ENCODE measurements around the gene SLC7A7.
"Not testable (repeated sequence)": the region's sequence is repeated elsewhere in the genome, so short reads cannot be mapped to it uniquely, and the experiment has no call there.

SLC7A7 gene

DNA sequence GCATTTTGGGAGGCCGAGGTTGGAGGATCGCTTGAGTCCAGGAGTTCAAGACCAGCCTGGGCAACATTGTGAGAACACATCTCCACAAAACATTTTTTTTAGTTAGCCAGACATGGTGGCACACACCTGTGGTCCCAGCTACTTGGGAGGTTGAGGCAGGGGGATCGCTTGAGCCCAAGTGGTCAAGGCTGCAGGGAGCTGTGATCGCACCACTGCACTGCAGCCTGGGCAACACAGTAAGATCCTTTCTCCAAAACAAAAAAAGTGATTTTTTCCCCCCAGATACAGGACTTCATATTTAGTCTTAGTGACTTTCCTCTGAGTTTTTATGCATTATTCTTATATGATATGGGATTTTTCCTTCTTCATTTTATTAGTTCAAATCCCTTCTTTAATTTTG lies 28.6 kb downstream of the SLC7A7 start:
- DNase-seq = no peak

DNA sequence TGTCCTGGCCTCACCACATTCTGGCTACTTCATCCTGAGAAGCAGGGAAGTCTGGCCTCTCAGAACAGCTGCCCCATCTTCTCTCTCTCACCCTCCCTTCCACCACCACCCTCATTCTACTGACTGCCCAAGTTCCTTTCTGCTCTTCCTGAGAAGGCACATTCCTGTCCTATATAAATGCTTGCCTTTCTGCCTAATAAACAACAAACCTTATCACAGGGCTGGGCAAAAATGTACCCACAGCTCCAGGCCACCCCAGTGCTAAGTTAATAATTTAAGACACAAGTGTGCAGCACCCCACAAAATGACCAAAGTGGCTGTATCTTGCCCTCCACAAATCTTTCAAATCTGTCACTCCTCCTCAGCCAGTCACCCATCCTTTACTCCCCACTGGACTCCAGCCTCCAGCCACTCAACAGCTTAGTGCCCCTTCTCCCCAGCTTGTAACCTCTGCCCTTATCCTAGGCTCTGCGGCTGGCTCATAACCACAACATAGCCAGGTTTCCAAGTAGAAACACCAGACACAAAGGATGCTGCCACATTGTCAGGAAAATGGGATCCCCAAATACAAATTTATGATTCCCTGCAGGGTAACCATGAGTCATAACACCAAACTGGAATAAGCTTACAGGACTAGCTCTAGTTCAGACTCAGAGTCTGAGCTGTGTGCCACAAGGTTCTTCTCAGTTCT lies 33.8 kb downstream of the SLC7A7 start:
- no peak for DNase-seq

DNA sequence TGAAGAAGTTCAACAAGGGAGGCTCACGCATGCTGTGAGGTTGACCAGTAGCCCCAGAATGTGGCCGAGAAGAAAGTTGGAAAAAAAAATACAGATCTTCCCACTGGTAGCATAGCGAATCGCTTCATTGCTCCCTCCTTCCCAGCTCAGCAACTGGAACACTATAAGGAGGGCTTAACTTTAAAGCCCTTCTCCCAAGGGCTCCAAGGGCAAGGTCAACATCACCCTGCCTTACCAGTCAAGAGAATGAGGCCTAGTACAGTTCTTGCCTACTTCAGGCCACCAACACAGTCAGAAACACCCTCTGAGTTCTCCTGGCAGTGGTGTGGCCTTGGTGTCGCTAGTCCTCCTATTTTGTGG lies 34.3 kb downstream of the SLC7A7 start:
- no peak for DNase-seq

DNA sequence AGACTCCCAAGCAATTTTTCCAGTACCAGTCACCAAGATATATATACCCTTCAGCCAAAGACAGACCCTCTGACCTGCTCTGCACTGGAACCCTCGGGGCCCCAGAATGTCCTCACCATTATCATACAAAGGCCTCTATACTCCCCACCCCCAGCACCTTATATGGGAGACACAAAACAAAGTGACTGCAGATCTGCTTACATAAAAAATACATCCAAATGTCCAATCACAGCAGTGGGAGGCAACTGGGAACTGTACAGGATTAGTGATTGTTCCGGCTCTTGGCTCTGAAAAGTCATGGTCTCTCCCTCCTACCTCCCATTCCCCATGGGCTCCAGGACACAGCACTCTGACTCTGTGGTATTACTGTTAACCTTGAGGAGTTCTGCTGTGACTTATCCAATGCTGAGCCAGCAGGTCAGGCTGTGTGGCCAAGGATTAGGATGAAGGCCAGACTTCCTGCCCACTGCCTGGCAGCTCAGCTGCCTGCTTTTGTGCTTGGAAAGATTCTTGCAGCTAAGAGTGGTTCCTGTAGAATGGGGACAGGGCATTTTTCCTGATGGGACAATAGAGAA lies 35.0 kb downstream of the SLC7A7 start:
- no peak for DNase-seq

DNA sequence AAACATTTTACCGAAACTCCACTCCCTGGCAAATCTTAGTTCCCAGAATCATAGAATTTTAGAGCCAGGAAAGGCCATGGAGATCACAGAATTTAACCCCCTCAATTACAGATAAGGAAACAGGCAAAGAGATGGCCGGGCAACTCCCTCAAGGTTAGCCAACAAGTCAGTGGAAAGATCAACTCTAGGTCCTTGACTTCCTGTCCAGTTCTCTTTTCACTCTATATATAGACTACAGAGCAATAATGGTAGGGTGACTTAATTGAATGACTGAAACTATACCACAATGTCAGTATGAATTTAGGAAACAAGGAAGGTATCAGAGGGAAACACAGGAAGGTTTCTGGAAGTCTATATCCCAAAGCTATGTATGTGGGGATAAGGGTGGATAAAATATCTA lies 37.2 kb downstream of the SLC7A7 start:
- DNase-seq = no peak

DNA sequence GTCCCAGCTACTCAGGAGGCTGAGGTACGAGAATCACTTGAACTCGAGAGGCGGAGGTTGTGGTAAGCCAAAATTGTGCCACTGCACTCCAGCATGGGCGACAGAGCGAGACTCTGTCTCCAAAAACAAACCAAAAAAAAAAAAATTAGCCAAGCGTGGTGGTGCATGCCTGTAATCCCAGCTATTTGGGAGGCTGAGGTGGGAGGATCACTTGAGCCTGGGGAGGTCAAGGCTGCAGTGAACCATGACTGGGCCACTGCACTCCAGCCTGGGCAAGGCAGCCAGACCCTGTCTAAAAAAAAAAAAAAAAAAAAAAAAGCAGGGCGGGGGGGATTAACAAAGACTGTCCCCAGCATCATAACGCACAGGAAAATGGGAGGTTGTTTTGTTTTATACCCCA lies 38.4 kb downstream of the SLC7A7 start:
- not testable (repeated sequence) for DNase-seq

DNA sequence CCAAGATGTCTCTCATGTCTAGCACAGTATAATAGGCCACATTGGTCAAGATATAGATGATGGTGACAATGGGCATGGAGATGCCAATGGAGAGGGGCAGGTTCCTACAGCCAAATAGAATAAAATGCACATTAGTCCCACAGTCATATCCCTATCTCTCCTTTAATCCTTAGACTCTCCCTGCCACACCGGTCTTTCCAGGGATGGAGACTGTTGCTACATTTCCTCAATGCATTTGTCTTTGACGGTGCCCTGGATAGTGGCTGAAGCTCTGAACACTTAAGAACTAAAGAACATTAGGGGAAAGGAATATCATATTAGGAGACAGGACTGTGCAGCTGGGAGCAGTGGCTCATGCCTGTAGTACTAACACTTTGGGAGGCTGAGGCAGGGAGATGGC lies 39.0 kb downstream of the SLC7A7 start:
- DNase-seq = no peak

DNA sequence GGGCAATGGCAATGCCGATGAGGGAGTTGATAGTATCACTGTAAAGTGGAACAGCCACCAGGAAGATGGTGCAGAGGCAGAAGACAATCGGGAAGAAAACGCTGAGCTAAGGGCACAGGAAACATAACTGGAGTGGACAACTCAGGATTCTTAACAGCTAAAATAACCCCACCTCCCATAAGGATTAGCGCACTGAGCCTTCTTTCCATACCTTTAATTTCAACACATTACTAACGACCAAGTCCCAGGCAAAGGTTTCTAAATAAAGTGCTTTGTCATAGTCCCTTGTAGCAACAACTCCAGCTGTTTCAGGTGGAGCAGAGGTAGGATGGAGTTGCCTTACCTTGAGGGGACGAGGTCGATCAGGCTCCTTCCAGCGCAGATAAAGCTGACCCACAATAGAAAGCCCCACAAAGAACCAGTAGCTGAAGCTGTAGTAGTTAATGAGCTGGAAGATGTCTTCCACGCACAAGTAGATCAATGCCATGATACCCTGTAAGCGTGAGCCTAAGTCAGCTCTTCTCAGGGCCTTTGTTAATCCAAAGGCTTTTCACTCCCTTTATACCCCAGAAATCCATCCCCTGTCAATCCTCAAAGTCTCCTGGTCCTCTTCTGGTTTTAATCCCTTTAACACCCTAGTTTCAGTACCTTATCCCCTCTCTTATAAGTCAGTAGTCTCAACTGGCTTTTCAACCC lies 41.1 kb downstream of the SLC7A7 start:
- no peak for DNase-seq

DNA sequence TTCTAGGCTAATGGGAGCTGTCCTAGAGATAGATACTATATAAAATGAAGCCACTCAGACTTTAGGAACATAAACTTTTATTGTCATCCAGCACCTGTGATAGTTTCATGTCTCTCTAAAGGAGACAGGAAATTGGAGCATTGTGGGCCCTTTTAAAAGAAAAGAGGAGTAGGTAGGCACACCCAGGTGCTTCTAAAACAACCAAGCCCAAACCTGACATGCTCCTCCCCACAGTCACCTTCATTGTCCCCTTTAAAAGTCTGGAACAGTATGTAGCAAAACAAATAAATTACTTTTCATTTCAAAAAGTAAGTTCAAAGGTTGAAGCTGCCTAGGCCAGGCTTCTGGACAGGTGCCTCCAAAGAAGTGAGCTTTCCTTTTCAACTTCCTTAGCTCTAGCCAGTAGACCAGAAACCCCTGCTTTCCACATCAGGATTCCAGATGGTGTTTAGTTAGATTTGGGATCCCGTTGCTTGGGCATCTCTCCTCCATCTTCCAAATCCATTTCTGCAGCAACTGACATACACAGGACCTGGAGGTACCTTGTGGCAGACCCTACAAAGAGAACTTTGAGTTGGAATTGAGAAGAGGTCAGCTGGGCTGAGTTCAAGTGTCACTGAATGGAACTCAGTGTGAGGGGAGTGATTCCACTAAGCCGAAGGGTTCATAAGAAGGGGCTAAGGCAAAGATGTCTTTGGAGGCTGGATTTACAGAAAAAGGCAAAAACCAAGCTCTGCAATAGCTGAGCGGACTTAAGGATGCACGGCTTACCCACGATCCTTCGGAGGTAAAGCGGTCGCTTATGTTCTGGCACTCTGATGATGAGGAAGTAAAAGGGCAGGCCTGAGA lies 41.8 kb downstream of the SLC7A7 start:
- DNase-seq = no peak

DNA sequence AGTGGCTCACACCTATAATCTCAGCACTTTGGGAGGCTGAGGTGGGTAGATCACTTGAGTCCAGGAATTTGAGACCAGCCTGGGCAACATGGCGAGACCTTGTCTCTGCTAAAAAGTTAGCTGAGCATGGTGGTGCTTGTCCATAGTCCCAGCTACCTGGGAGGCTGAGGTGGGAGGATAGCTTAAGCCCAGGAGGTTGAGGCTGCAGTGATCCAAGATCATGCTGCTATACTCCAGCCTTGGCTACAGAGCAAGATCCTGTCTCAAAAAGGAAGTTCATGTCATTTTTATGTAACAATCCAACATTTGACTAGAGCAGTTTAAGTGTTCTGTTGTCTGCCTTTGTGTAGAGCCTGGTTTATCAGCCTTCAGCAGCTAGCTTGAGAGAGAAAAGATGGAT lies 42.5 kb downstream of the SLC7A7 start:
- DNase-seq = no peak

DNA sequence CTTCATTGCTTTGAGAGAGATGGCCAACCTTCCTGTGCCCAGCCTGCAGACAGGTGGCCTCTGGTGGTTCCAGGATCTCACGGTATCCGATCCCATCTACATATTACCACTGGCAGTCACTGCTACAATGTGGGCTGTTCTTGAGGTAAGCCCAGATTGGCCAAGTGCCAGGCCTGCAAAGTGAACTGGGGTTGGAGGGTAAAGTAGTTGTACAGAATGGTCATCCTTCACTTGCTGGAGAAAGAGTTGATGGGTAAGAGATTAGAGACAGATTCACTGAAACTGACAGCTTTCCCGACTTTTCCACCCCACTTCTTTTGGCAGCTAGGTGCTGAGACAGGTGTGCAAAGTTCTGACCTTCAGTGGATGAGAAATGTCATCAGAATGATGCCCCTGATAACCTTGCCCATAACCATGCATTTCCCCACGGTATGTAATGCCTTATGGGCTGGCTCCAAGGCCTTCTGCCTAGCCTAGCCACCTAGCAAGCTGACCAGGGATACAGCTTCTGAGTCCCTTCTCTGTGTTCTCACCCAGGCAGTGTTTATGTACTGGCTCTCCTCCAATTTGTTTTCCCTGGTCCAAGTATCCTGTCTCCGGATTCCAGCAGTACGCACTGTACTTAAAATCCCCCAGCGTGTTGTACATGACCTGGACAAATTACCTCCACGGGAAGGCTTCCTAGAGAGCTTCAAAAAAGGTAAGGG lies 44.6 kb downstream of the SLC7A7 start:
- DNase-seq = no peak

DNA sequence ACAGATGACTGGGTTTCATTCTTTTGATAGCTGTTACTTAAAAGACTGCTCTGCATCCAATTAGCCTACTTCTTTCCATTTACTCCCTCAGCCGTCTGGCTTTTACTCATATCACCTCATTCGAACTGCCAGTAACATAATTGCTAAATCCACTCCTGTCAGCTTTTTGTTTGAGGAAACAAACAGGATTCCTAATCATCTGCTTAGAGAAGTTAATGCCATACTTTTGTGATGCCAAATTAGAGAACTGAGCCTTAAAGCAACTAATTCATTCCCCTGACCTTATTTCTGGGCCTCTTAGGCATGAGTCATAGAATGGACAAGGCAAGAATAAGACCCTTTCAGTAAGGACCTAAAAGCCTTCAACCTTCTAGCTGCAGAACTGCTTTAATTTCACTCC lies 45.9 kb downstream of the SLC7A7 start:
- no peak for DNase-seq

DNA sequence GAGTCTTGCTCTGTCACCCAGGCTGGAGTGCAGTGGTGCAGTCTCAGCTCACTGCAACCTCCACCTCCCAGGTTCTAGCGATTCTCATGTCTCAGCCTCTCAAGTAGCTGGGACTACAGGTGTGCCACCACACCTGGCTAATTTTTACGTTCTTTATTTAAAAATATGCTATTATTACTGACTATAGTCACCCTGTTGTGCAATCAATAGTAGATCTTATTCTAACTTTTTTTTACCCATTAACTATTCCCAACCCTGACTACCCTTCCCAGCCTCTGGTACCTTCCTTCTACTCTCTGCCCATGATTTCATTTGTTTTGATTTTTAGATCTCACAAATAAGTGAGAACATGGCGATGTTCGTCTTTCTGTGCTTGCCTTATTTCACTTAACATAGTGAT lies 46.3 kb downstream of the SLC7A7 start:
- DNase-seq = no peak

DNA sequence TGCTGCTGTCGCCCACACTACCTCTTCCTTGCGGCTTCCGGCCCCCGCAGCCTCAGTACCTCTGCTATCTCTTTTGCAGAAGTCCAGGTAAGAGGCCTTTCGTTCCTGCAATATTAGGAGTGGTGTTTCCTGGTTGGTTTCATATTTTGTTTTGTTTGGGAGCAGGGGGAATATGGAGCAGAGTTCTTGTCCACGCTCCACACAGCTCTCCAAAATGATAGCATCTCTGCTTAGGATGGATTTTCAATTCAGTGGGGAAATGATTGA lies 48.0 kb downstream of the SLC7A7 start:
- no peak for DNase-seq

DNA sequence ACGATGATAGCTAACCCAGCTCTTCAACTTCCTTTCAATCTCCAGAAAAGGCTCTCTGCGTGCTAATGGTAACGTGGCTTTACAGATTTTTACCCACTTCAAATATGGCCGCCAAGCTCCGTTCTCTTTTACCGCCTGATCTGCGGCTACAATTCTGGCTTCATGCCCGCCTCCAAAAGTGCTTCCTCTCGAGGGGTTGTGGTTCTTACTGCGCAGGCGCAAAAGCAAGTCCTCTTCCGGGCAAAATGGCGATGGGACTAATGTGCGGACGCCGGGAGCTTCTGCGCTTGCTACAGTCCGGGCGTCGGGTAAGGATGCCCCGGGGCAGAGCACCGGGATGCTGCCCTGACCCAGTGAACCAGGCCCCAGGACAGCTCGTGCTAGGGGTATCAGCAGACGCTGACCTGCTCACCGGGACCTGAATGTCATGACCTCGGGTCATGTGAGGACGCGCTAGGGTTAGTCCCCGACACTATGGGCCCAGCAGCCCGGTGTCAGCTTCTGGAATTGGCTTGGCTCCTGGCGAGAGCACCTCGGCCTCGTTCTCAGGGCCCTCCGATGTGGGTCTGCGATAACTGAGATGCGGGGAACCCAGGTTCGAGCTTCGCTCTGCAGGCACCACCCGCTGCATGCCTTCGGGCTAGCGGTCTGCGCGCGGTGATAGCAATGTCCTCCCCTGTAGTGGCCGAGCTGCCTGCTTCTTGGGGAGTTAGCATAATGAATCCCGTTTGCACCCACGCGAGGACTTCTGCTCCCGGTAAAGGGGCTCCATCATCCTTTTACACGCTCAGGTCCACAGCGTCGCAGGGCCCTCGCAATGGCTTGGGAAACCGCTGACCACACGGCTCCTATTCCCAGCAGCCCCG lies 48.5 kb downstream of the SLC7A7 start, which contains the start of gene OXA1L:
TSS of gene OXA1L (plus strand) at position 232 of the 866 bp plus-strand sequence. CDS start at position 246, 14 bp downstream.
- DNase-seq = peak; percentile 93 to 95

DNA sequence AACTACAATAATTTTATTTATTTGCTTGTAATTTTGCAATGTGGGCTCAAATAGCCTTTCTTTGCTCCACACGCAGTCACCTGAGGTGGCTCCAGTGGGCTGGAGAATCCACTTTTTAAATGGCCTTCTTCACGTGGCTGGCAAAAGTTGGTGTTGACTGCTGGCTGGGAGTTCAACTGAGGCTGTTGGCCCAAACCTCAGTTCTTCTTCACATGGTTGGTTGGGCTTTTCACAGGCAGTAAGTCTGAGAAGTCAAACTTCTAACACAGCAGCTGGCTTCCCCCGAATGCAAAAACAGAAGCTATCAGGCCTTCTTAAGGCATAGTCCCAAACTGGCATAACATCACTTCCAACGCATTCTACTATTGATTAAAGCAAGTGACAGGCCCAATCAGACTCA lies 50.9 kb downstream of the SLC7A7 start:
- DNase-seq = no peak

DNA sequence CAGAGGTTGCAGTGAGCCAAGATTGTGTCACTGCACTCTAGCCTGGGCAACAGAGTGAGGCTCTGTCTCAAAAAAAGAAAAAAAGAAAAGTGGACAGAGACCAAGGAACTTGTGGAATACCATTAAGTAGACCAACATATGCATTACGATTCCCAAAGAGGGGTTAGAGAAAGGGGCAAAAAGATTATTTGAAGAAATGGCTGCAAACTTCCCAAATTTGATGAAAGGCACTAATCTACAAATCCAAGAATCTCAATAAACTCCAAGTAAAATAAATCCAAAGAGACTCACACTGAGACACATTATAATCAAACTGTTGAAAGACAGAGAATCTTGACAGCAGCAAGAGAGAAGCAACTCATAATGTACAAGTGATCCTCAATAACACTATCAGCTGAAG lies 53.5 kb downstream of the SLC7A7 start:
- no peak for DNase-seq

DNA sequence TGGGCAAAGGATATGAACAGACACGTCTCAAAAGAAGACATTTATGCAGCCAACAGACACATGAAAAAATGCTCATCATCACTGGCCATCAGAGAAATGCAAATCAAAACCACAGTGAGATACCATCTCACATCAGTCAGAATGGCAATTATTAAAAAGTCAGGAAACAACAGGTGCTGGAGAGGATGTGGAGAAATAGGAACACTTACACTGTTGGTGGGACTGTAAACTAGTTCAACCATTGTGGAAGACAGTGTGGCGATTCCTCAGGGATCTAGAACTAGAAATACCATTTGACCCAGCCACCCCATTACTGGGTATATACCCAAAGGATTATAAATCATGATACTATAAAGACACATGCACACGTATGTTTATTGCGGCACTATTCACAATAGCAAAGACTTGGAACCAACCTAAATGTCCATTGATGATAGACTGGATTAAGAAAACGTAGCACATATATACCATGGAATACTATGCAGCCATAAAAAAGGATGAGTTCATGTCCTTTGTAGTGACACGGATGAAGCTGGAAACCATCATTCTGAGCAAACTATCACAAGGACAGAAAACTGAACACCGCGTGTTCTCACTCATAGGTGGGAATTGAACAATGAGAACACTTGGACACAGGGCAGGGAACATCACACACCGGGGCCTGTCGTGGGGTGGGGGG lies 57.1 kb downstream of the SLC7A7 start:
- DNase-seq = not testable (repeated sequence)

DNA sequence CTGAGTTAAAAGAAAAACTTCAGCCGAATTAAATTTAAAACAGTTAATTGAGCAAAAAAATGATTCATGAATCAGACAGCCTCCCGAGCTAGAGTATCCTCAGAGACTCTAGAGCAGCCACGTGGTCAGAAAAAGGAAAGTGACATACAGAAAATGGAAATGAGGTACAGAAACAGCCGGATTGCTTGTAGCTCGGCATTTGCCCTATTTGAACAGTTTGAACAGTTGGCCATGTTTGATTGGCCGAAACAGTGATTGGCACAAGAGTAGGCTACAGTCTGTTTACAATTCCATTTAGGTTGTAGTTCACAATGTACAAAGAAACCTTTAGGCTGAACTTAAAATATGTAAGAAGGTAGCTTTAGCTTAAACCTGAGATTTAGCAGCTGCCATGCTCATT lies 61.6 kb downstream of the SLC7A7 start:
- DNase-seq = no peak

DNA sequence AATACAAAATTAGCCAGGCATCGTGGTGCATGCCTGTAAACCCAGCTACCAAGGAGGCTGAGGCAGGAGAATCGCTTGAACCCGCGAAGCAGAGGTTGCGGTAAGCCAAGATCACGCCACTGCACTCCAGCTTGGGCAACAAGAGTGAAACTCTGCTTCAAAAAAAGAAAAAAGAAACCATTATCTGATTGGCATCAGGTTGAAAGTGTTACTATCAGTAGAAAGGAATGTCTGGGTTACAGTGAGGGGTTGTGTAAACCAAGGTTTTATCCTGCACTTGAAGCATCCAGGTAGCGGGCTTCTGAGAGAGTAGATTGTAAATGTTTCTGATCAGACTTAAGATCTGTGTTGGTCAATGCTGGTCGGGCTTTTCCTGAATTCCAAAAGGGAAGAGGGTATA lies 62.8 kb downstream of the SLC7A7 start:
- peak in 1 of 2 experiments; percentile 9 for DNase-seq

DNA sequence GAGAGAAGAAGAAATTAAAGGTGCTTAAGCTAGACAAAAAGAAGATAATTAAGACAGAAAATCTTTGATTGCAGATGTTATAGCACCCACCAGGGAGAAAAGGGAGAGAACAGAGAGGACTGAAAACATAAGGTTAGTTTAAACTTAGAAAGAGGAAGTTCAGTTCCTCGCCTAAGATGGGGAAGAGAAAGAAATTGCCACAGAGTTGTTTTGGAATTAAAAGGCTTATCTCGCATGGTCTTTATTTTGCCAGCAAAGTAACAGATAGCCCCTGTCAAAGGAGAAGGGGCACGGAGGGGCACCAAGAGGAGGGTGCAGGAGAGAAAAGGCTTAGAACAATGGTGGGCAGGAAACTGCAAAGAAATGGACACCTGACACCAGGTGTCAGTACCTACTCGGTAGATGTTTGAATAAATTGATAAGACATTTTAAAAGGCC lies 66.6 kb downstream of the SLC7A7 start:
- DNase-seq = no peak
